HepG2 (cell line): ENCODE measurements around the gene ZWILCH. TPM values are rescaled to one million over a fixed set of nuclear protein-coding genes. Genes with fewer than 3 reads are reported as not detected.

Source experiments
- ATAC-seq: fragments of 200-7000 bp; cut with Tn5 transposase; 3 replicates; pipeline ENCODE4 v1.9.1; 2020; ENCODE audit warnings: mild to moderate bottlenecking, moderate library complexity
- BruUV-seq: library from RNA; stranded (reverse); fragments of 400-500 nt; replicated peaks from 2 replicates; lab custom pipeline; 2021; lab: Mats Ljungman, UMichigan
- CTCF ChIA-PET: fragments of 300-600 bp; formaldehyde crosslinking; extraction: SDS; loops from one replicate; lab custom pipeline; 2021; ENCODE audit warnings: low total read pairs, inconsistent platforms, low intra/inter-chr PET ratio; lab: Yijun Ruan, JAX
- POLR2A ChIA-PET: fragments of 350-600 bp; sonication (Branson Sonifier 250); formaldehyde crosslinking; loops from one replicate; lab custom pipeline; 2020; ENCODE audit warnings: antibody characterized with exemption, inconsistent platforms; lab: Yijun Ruan, JAX
- DNase-seq: peaks from one replicate; pipeline ENCODE4 v3.0.0-alpha.2; 2015; ENCODE audit warnings: low spot score
- FAIRE-seq: peaks from 3 replicates; lab custom pipeline; 2011; peaks lifted over from hg19 to GRCh38; lab: Jason Lieb, UNC
- H2AFZ ChIP-seq: one replicate; pipeline ENCODE4 v1.6.1; 2011; ENCODE audit warnings: low read length, inconsistent platforms
- H3K27ac ChIP-seq: fragments of 300-600 bp; 3 replicates; pipeline ENCODE4 v1.8.0; 2011; ENCODE audit warnings: mixed run types, mild to moderate bottlenecking, mixed read lengths, low read length, inconsistent platforms; ENCODE audit not compliant: insufficient read depth; ENCODE audit errors: extremely low read length
- H3K27me3 ChIP-seq, 2 experiments: fragments of 200-600 bp in 1 of 2; 2 replicates in 1 of 2; 3 replicates in 1 of 2; pipeline versions ENCODE4 v1.6.0 to v1.8.0; 2011; ENCODE audit warnings: low read length in 2 of 2, mild to moderate bottlenecking in 2 of 2, moderate library complexity in 2 of 2, inconsistent platforms in 1 of 2; ENCODE audit not compliant: insufficient read depth in 2 of 2, control insufficient read depth in 1 of 2
- H3K36me3 ChIP-seq, 2 experiments: fragments of 200-600 bp in 1 of 2; replicated peaks in 1 of 2; 2 replicates in 1 of 2; 3 replicates in 1 of 2; pipeline versions ENCODE4 v1.5.1 to v1.8.0; 2011; ENCODE audit warnings: low read length in 2 of 2, inconsistent platforms in 1 of 2; ENCODE audit not compliant: insufficient read depth in 2 of 2, control insufficient read depth in 1 of 2
- H3K4me1 ChIP-seq: 2 replicates; pipeline ENCODE4 v1.5.1; 2012; ENCODE audit warnings: low read length, inconsistent platforms; ENCODE audit not compliant: insufficient read depth
- H3K4me2 ChIP-seq: 2 replicates; pipeline ENCODE4 v1.6.0; 2011; ENCODE audit warnings: low read depth, low read length, inconsistent platforms
- H3K4me3 ChIP-seq, 3 experiments: fragments of 200-600 bp in 1 of 3; sonication (generic), shearing (Covaris generic) in 1 of 3; replicated peaks in 1 of 3; 2 replicates each; pipeline ENCODE4 v1.5.1; 2011 to 2016; ENCODE audit warnings: low read length in 3 of 3, inconsistent platforms in 2 of 3, low read depth in 2 of 3, mild to moderate bottlenecking in 2 of 3, control low read depth in 1 of 3, mixed read lengths in 1 of 3; ENCODE audit not compliant: insufficient read depth in 1 of 3
- H3K79me2 ChIP-seq: one replicate; pipeline ENCODE4 v1.6.1; 2011; ENCODE audit warnings: low read length, inconsistent platforms; ENCODE audit not compliant: insufficient read depth
- H3K9ac ChIP-seq: 2 replicates; pipeline ENCODE4 v1.6.0; 2011; ENCODE audit warnings: mild to moderate bottlenecking, low read depth, low read length, inconsistent platforms; ENCODE audit not compliant: insufficient read depth
- H3K9me3 ChIP-seq: 2 replicates; pipeline ENCODE4 v1.5.1; 2012; ENCODE audit warnings: mild to moderate bottlenecking, low read length
- H4K20me1 ChIP-seq: 2 replicates; pipeline ENCODE4 v1.6.0; 2011; ENCODE audit warnings: inconsistent platforms, mild to moderate bottlenecking, low read length, moderate library complexity; ENCODE audit not compliant: insufficient read depth
- EP300 ChIP-seq, 3 experiments: sonication (generic) in 1 of 3; formaldehyde crosslinking in 1 of 3; IDR thresholded peaks; 2 replicates each; pipeline versions ENCODE4 v1.5.1 to v1.6.1; 2011 to 2020; ENCODE audit warnings: low read depth in 2 of 3, low read length in 2 of 3, borderline replicate concordance in 1 of 3, improper control_type of control experiment in 1 of 3, mild to moderate bottlenecking in 1 of 3, missing genetic modification reagents in 1 of 3, moderate library complexity in 1 of 3
- FOXK1 ChIP-seq: sonication (generic); formaldehyde crosslinking; IDR thresholded peaks from 2 replicates; pipeline ENCODE4 v1.4.0; 2020; ENCODE audit warnings: low read depth, missing genetic modification reagents, borderline replicate concordance
- SRF ChIP-seq: IDR thresholded peaks from 2 replicates; pipeline ENCODE4 v1.6.1; 2011; ENCODE audit warnings: mild to moderate bottlenecking, low read depth, low read length, moderate library complexity
- ZBTB21 ChIP-seq: sonication (generic); formaldehyde crosslinking; IDR thresholded peaks from 2 replicates; pipeline ENCODE4 v1.4.0; 2020; ENCODE audit warnings: missing genetic modification reagents
- ZMAT3 ChIP-seq: sonication (generic); formaldehyde crosslinking; conservative IDR thresholded peaks from 2 replicates; pipeline ENCODE4 v1.7.0; 2021; ENCODE audit warnings: missing genetic modification reagents
- ZNF644 ChIP-seq: IDR thresholded peaks from 2 replicates; pipeline ENCODE4 v1.6.1; 2016; ENCODE audit warnings: low read depth
- WGBS: methylation state at CpG from one replicate; pipeline ENCODE4 v1.1.6; 2017; ENCODE audit warnings: low lambda C conversion rate; 5-methylcytosine and 5-hydroxymethylcytosine counted together
- in situ Hi-C: cut with HindIII; loops from 2 replicates; pipeline ENCODE4 v1.10.0; 2017; ENCODE audit warnings: low pct_unique_long_range_greater_than_20kb; ENCODE audit not compliant: extremely low pct_ligation_motif_present
- intact Hi-C: fragments of 100-400 bp; cut with micrococcal nuclease; formaldehyde crosslinking; loops from one replicate; pipeline ENCODE4 v1.10.0; 2022; ENCODE audit not compliant: unreplicated experiment
- polyA plus RNA-seq, 8 experiments: library from polyadenylated mRNA; depleted of rRNA in 3 of 8; stranded (reverse) in 7 of 8; unstranded in 1 of 8; fragments of >200 nt; fragmentation: Illumina TruSeq in 4 of 8; extraction: Trizol in 4 of 8; gene quantifications; 2 replicates each; pipeline versions ENCODE4 v1.2.1 to v1.2.3, GENCODE V29; 2011 to 2016; ENCODE audit warnings: low read depth in 4 of 8, missing spikeins in 1 of 8, mixed read lengths in 1 of 8; ENCODE audit not compliant: insufficient read depth in 1 of 8
- total RNA-seq, 5 experiments: library from RNA; depleted of rRNA; stranded (reverse); fragments of >200 nt; fragmentation: Illumina TruSeq; extraction: Trizol; gene quantifications; 2 replicates each; pipeline ENCODE4 v1.2.3, GENCODE V29; 2016; ENCODE audit warnings: low read depth in 1 of 5
- TF ChIP-seq, protein P1 (sequence below): sonication (generic); formaldehyde crosslinking; IDR thresholded peaks from 2 replicates; pipeline ENCODE4 v1.4.0; 2020; ENCODE audit warnings: low read depth, missing genetic modification reagents
- TF ChIP-seq, protein P2 (sequence below): IDR thresholded peaks from 2 replicates; pipeline ENCODE4 v1.6.1; 2016
- TF ChIP-seq, protein P3 (sequence below): IDR thresholded peaks from 2 replicates; pipeline ENCODE4 v1.6.1; 2012; ENCODE audit warnings: low read length, improper control_type of control experiment
- TF ChIP-seq, protein P4 (sequence below): IDR thresholded peaks from 2 replicates; pipeline ENCODE4 v1.6.1; 2016; ENCODE audit warnings: missing compliant biosample characterization, missing genetic modification reagents, borderline replicate concordance

The ZWILCH gene
- total and polyA plus RNA-seq, 2 of the 13 experiments (the other 11 are each of a cell fraction or from before 2014, with no cell fraction given), result 9.5 to 27.8 TPM

DNA sequence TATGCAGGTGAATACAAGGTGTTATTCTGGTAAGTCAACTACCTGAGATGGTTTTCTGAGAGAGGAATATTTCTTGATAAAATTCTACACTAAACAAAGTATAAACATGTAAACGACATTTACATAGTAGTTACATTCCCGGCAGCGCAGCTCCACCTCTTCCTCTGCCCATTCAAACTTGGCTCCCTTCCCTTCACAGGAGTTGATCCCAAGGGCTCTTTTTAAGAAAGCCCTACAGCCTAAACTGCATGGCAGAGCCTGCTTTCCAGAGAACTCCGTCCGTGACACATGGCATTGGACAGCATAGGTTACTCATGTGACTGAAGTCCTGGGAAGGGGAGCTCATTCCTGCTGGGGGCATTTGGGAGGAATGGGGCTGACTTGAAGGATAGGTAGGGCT lies 82.6 kb downstream of the ZWILCH start:
- no peak for FAIRE-seq
- CTCF ChIA-PET, result no interaction called here

More for the DNA sequence above, 82.6 kb downstream of the ZWILCH start:
- Histone ChIP-seq H3K4me1 (peaks cover 37% of the 10 kb centered on the region), H3K4me2 (no peak overlapping the region), H3K27me3 (no peaks in the 10 kb centered on the region), H3K4me3 (no peak overlapping the region), H3K9me3 (no peaks in the 10 kb centered on the region), H4K20me1 (no peaks in the 10 kb centered on the region), H3K36me3 (no peaks in the 10 kb centered on the region), H3K27ac (no peak overlapping the region), H3K9ac (no peak overlapping the region), H3K79me2 (peaks cover 2% of the 10 kb centered on the region), H2AFZ (no peak overlapping the region)
- POLR2A ChIA-PET, result no interaction called here
- no peak for ATAC-seq
- no TSS peak for BruUV-seq
- no peak for DNase-seq
- TF ChIP-seq, protein P1, sequence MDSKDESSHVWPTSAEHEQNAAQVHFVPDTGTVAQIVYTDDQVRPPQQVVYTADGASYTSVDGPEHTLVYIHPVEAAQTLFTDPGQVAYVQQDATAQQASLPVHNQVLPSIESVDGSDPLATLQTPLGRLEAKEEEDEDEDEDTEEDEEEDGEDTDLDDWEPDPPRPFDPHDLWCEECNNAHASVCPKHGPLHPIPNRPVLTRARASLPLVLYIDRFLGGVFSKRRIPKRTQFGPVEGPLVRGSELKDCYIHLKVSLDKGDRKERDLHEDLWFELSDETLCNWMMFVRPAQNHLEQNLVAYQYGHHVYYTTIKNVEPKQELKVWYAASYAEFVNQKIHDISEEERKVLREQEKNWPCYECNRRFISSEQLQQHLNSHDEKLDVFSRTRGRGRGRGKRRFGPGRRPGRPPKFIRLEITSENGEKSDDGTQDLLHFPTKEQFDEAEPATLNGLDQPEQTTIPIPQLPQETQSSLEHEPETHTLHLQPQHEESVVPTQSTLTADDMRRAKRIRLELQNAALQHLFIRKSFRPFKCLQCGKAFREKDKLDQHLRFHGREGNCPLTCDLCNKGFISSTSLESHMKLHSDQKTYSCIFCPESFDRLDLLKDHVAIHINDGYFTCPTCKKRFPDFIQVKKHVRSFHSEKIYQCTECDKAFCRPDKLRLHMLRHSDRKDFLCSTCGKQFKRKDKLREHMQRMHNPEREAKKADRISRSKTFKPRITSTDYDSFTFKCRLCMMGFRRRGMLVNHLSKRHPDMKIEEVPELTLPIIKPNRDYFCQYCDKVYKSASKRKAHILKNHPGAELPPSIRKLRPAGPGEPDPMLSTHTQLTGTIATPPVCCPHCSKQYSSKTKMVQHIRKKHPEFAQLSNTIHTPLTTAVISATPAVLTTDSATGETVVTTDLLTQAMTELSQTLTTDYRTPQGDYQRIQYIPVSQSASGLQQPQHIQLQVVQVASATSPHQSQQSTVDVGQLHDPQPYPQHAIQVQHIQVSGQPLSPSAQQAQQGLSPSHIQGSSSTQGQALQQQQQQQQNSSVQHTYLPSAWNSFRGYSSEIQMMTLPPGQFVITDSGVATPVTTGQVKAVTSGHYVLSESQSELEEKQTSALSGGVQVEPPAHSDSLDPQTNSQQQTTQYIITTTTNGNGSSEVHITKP, result no peak
- no peak for TF ChIP-seq FOXK1
- TF ChIP-seq ZNF644, result no peak
- TF ChIP-seq, protein P2, sequence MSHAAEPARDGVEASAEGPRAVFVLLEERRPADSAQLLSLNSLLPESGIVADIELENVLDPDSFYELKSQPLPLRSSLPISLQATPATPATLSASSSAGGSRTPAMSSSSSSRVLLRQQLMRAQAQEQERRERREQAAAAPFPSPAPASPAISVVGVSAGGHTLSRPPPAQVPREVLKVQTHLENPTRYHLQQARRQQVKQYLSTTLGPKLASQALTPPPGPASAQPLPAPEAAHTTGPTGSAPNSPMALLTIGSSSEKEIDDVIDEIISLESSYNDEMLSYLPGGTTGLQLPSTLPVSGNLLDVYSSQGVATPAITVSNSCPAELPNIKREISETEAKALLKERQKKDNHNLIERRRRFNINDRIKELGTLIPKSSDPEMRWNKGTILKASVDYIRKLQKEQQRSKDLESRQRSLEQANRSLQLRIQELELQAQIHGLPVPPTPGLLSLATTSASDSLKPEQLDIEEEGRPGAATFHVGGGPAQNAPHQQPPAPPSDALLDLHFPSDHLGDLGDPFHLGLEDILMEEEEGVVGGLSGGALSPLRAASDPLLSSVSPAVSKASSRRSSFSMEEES (CRISPR knock-in tag), result no peak
- no peak for TF ChIP-seq SRF
- no peak for TF ChIP-seq EP300 (IDR thresholded peaks at IDR 0.05; ENCODE audit: low read depth in 2 of 2, low read length in 2 of 2)
- TF ChIP-seq EP300 (CRISPR knock-in tag; IDR thresholded peaks at IDR 0.05; ENCODE audit: borderline replicate concordance), result no peak
- no peak for TF ChIP-seq ZMAT3
- TF ChIP-seq, protein P3, sequence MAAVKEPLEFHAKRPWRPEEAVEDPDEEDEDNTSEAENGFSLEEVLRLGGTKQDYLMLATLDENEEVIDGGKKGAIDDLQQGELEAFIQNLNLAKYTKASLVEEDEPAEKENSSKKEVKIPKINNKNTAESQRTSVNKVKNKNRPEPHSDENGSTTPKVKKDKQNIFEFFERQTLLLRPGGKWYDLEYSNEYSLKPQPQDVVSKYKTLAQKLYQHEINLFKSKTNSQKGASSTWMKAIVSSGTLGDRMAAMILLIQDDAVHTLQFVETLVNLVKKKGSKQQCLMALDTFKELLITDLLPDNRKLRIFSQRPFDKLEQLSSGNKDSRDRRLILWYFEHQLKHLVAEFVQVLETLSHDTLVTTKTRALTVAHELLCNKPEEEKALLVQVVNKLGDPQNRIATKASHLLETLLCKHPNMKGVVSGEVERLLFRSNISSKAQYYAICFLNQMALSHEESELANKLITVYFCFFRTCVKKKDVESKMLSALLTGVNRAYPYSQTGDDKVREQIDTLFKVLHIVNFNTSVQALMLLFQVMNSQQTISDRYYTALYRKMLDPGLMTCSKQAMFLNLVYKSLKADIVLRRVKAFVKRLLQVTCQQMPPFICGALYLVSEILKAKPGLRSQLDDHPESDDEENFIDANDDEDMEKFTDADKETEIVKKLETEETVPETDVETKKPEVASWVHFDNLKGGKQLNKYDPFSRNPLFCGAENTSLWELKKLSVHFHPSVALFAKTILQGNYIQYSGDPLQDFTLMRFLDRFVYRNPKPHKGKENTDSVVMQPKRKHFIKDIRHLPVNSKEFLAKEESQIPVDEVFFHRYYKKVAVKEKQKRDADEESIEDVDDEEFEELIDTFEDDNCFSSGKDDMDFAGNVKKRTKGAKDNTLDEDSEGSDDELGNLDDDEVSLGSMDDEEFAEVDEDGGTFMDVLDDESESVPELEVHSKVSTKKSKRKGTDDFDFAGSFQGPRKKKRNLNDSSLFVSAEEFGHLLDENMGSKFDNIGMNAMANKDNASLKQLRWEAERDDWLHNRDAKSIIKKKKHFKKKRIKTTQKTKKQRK, result no peak
- no peak for TF ChIP-seq ZBTB21 (CRISPR knock-in tag)
- TF ChIP-seq, protein P4, sequence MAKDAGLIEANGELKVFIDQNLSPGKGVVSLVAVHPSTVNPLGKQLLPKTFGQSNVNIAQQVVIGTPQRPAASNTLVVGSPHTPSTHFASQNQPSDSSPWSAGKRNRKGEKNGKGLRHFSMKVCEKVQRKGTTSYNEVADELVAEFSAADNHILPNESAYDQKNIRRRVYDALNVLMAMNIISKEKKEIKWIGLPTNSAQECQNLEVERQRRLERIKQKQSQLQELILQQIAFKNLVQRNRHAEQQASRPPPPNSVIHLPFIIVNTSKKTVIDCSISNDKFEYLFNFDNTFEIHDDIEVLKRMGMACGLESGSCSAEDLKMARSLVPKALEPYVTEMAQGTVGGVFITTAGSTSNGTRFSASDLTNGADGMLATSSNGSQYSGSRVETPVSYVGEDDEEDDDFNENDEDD (CRISPR knock-in tag), result no peak
- intact Hi-C loops, result no loop called here
- in situ Hi-C loops, result no loop called here
- WGBS, result 76% methylated on average over 5 of the region's 5 CpGs
